ENCODE data around the gene MYO3B.

DNA sequence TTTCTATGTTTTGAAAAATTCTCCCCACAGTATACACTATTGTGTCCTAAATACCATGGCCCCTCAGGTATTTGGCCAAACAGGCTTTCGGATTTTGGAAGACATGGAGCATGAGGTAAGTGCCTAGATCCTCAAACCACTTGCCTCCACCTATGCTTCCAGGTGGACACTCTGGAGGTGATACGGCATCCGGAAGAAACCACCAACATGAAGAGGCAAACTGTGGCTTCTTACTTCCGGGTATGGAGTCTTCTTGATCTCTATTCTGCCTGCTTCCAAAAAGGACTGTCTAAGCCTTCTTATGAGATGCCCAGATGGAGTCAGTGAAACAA is 285.2 kb downstream of the MYO3B start:
- TF ChIP-seq L3MBTL2 (conservative IDR thresholded peaks at IDR 0.05), result no peak
- TF ChIP-seq SP1 (IDR thresholded peaks at IDR 0.05), result no peak
- TF ChIP-seq, protein P1, sequence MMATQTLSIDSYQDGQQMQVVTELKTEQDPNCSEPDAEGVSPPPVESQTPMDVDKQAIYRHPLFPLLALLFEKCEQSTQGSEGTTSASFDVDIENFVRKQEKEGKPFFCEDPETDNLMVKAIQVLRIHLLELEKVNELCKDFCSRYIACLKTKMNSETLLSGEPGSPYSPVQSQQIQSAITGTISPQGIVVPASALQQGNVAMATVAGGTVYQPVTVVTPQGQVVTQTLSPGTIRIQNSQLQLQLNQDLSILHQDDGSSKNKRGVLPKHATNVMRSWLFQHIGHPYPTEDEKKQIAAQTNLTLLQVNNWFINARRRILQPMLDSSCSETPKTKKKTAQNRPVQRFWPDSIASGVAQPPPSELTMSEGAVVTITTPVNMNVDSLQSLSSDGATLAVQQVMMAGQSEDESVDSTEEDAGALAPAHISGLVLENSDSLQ (IDR thresholded peaks at IDR 0.05), result no peak
- TF ChIP-seq FOXA1 (IDR thresholded peaks at IDR 0.05), result no peak
- TF ChIP-seq ARNT (IDR thresholded peaks at IDR 0.05), result no peak
- no peak for TF ChIP-seq FOXM1 (IDR thresholded peaks at IDR 0.05; ENCODE audit: borderline replicate concordance)
- TF ChIP-seq TARDBP (IDR thresholded peaks at IDR 0.05), result no peak
- TF ChIP-seq ZNF384 (IDR thresholded peaks at IDR 0.05), result no peak
- TF ChIP-seq BHLHE40 (IDR thresholded peaks at IDR 0.05; ENCODE audit: borderline replicate concordance), result no peak
- no peak for TF ChIP-seq ELF4 (IDR thresholded peaks at IDR 0.05)
- TF ChIP-seq SUZ12 (IDR thresholded peaks at IDR 0.05), result no peak
